Glutamatergic neuron (in vitro differentiated cells): ENCODE measurements around the gene FOXN3. TPM values are rescaled to one million over a fixed set of nuclear protein-coding genes. Genes with fewer than 3 reads are reported as not detected.

Experiments
- DNase-seq: peaks from one replicate; pipeline ENCODE4 v3.0.0; 2022
- H3K27ac Mint-ChIP-seq: one replicate; pipeline ENCODE4 v1.8.0; 2020; ENCODE audit warnings: mild to moderate bottlenecking, mixed read lengths, inconsistent platforms; ENCODE audit not compliant: unreplicated experiment
- H3K27me3 Mint-ChIP-seq: one replicate; pipeline ENCODE4 v1.8.0; 2020; ENCODE audit warnings: mild to moderate bottlenecking, moderate library complexity, mixed read lengths, inconsistent platforms; ENCODE audit not compliant: unreplicated experiment
- H3K36me3 Mint-ChIP-seq: one replicate; pipeline ENCODE4 v1.8.0; 2020; ENCODE audit warnings: mild to moderate bottlenecking, mixed read lengths, inconsistent platforms; ENCODE audit not compliant: unreplicated experiment
- H3K4me1 Mint-ChIP-seq: one replicate; pipeline ENCODE4 v1.8.0; 2020; ENCODE audit warnings: mild to moderate bottlenecking, low read depth, mixed read lengths, inconsistent platforms; ENCODE audit not compliant: unreplicated experiment
- H3K4me3 Mint-ChIP-seq: one replicate; pipeline ENCODE4 v1.8.0; 2020; ENCODE audit warnings: mild to moderate bottlenecking, mixed read lengths, inconsistent platforms; ENCODE audit not compliant: unreplicated experiment
- H3K9me3 Mint-ChIP-seq: one replicate; pipeline ENCODE4 v1.8.0; 2020; ENCODE audit warnings: mild to moderate bottlenecking, moderate library complexity, mixed read lengths, inconsistent platforms; ENCODE audit not compliant: unreplicated experiment
- CTCF ChIP-seq: fragments of 200-600 bp; sonication (generic); IDR thresholded peaks from one replicate; pipeline ENCODE4 v1.5.0; 2021; ENCODE audit not compliant: partially characterized antibody, unreplicated experiment
- total RNA-seq: library from RNA; stranded (reverse); fragmentation: NEBNext Ultra II Directional; extraction: Animal tissue kit (Norgen Biotek cat#: 25700); gene quantifications from one replicate; pipeline ENCODE4 v1.2.1, GENCODE V29; 2021; ENCODE audit not compliant: unreplicated experiment

Gene FOXN3
- total RNA-seq, 1 donor from 2014 or later, result 139 TPM

GRCh38 chr14:89336338-89336737 lies 80.7 kb downstream of the FOXN3 start:
- DNase-seq, result no peak
- Mint-ChIP-seq H3K4me3 (no peak overlapping the region), H3K36me3 (peaks cover 2% of the 10 kb centered on the region), H3K9me3 (peaks cover under 1% of the 10 kb centered on the region), H3K4me1 (peaks cover 26% of the 10 kb centered on the region), H3K27ac (no peak overlapping the region), H3K27me3 (no peaks in the 10 kb centered on the region)
- TF ChIP-seq CTCF, result no peak

- Mint-ChIP-seq H3K9me3 (no peaks in the 10 kb centered on the region), H3K27ac (no peak overlapping the region), H3K4me3 (no peak overlapping the region), H3K4me1 (peaks cover 23% of the 10 kb centered on the region), H3K27me3 (no peaks in the 10 kb centered on the region), H3K36me3 (no peaks in the 10 kb centered on the region)
- no peak for TF ChIP-seq CTCF
- DNase-seq, result no peak
These were observed 85.0 kb downstream of the FOXN3 start for GRCh38 chr14:89332031-89332430.

GRCh38 chr14:89331398-89331797 lies 85.6 kb downstream of the FOXN3 start:
- TF ChIP-seq CTCF, result no peak
- no peaks in the 10 kb centered on the region for H3K36me3 Mint-ChIP-seq
- DNase-seq, result no peak
- no peaks in the 10 kb centered on the region for H3K9me3 Mint-ChIP-seq
- peaks cover 22% of the 10 kb centered on the region for H3K4me1 Mint-ChIP-seq
- H3K27ac Mint-ChIP-seq, result no peak overlapping the region
- H3K27me3 Mint-ChIP-seq, result no peaks in the 10 kb centered on the region
- H3K4me3 Mint-ChIP-seq, result no peak overlapping the region

GRCh38 chr14:89330236-89331002 lies 86.6 kb downstream of the FOXN3 start:
- Mint-ChIP-seq H3K27ac (no peak overlapping the region), H3K4me3 (no peak overlapping the region), H3K27me3 (no peaks in the 10 kb centered on the region), H3K4me1 (peaks cover 22% of the 10 kb centered on the region), H3K9me3 (no peaks in the 10 kb centered on the region), H3K36me3 (no peaks in the 10 kb centered on the region)
- DNase-seq, result no peak
- TF ChIP-seq CTCF, result no peak

GRCh38 chr14:89327771-89328212 lies 89.2 kb downstream of the FOXN3 start:
- Mint-ChIP-seq H3K27me3 (peaks cover 3% of the 10 kb centered on the region), H3K9me3 (peaks cover 5% of the 10 kb centered on the region), H3K4me3 (no peak overlapping the region), H3K4me1 (peaks cover 33% of the 10 kb centered on the region), H3K36me3 (no peaks in the 10 kb centered on the region), H3K27ac (no peak overlapping the region)
- TF ChIP-seq CTCF, result no peak
- no peak for DNase-seq
